ENCODE measurements around the gene SMTNL1. TPM values are rescaled to one million over a fixed set of nuclear protein-coding genes. Genes with fewer than 3 reads are reported as not detected.

Gene SMTNL1
- total RNA-seq, 1 experiment from 2014 or later = not detected

GRCh38 chr11:57586711-57587245 lies 49.4 kb downstream of the SMTNL1 start:
- Histone ChIP-seq H3K4me1 (ENCODE audit: insufficient read depth, low read length) (no peaks in the 10 kb centered on the region), H3K23me2 (ENCODE audit: insufficient read length, low read depth, low read length, poor library complexity, severe bottlenecking) (no peaks in the 10 kb centered on the region), H3K23ac (ENCODE audit: insufficient read length, low read depth, low read length) (no peak overlapping the region), H2AFZ (ENCODE audit: low read length) (no peak overlapping the region), H3K27me3 (ENCODE audit: insufficient read depth, low read length) (no peaks in the 10 kb centered on the region), H3K79me1 (ENCODE audit: insufficient read depth, low read depth, low read length, poor library complexity, severe bottlenecking) (no peaks in the 10 kb centered on the region), H4K91ac (ENCODE audit: insufficient read length, low read depth, low read length) (no peak overlapping the region), H3K18ac (ENCODE audit: insufficient read length, low read depth, low read length) (no peak overlapping the region), H2BK5ac (ENCODE audit: insufficient read length, low read length) (no peak overlapping the region), H2BK20ac (ENCODE audit: low read depth, low read length, poor library complexity, severe bottlenecking) (no peak overlapping the region), H3K79me2 (ENCODE audit: insufficient read depth, low read length) (no peaks in the 10 kb centered on the region), H2BK120ac (ENCODE audit: low read depth, low read length, poor library complexity, severe bottlenecking) (no peak overlapping the region), H3K14ac (ENCODE audit: insufficient read depth, low read length) (no peak overlapping the region), H4K20me1 (ENCODE audit: control insufficient read depth, insufficient read depth, insufficient read length) (no peaks in the 10 kb centered on the region), H2BK15ac (ENCODE audit: low read depth, low read length) (no peak overlapping the region), H3K9me3 (ENCODE audit: control insufficient read depth, low read depth, low read length) (no peaks in the 10 kb centered on the region), H3K56ac (ENCODE audit: insufficient read length, low read depth, low read length) (no peak overlapping the region), H3K9ac (ENCODE audit: extremely low read depth, insufficient read length, low read length) (no peak overlapping the region), H3K4me2 (ENCODE audit: insufficient read depth, insufficient read length, low read length) (no peak overlapping the region), H4K8ac (replicated peaks; ENCODE audit: insufficient read length, low read depth, low read length) (no peak overlapping the region), H2AK5ac (ENCODE audit: insufficient read length, low read length) (no peak overlapping the region), H4K5ac (ENCODE audit: insufficient read length, low read depth, low read length) (no peak overlapping the region), H3K4ac (ENCODE audit: low read depth, low read length) (no peak overlapping the region), H3K27ac (ENCODE audit: insufficient read length, low read depth, low read length) (no peak overlapping the region), H3T11ph (ENCODE audit: low read length) (no peak overlapping the region), H2BK12ac (ENCODE audit: insufficient read length, low read depth, low read length) (no peak overlapping the region)
- no CpG with 5 or more reads among the region's 2 CpGs for WGBS (ENCODE audit: extremely low coverage, insufficient read length, low lambda C conversion rate)
- Mint-ChIP-seq H3K9me3 (peaks cover 2 to 5% of the 10 kb centered on the region in 2 experiments; a peak in 3 of 5 replicates), H3K4me3 (no peak overlapping the region), H3K4me1 (peaks cover 5 to 17% of the 10 kb centered on the region in 2 experiments), H3K27me3 (ENCODE audit: low read depth) (peaks cover 15% of the 10 kb centered on the region; the same call in 1 of the 2 replicates), H3K36me3 (ENCODE audit: insufficient read depth in 1 of 3, low read depth in 3 of 3) (no peaks in the 10 kb centered on the region), H3K27ac (no peak overlapping the region)
- TF ChIP-seq CTCF (conservative IDR thresholded peaks at IDR 0.05) = no peak
- no peak for DNase-seq

All from H9 (cell line).